ENCODE results near the gene MRPL16. TPM values are rescaled to one million over a fixed set of nuclear protein-coding genes. Genes with fewer than 3 reads are reported as not detected.

MRPL16 gene
- total and polyA plus RNA-seq, 2 of the 13 experiments (the other 11 are each of a cell fraction or from before 2014, with no cell fraction given): 45.3 to 62.6 TPM

GRCh38 chr11:59800390-59801025 lies 10.1 kb downstream of the MRPL16 start (continued):
- TF ChIP-seq, protein P1, sequence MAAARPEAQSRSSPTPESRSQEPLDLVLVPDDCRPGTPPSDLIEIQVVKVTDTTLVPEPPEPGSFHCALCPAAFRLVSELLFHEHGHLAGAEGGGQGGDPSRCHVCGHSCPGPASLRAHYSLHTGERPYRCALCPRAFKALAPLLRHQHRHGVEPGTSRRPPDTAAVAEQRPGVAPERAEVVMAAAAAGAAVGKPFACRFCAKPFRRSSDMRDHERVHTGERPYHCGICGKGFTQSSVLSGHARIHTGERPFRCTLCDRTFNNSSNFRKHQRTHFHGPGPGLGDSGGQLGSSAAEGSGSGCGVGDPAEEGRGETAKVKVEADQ (CRISPR knock-in tag; IDR thresholded peaks at IDR 0.05; ENCODE audit: borderline replicate concordance): no peak
- TF ChIP-seq, protein P2, sequence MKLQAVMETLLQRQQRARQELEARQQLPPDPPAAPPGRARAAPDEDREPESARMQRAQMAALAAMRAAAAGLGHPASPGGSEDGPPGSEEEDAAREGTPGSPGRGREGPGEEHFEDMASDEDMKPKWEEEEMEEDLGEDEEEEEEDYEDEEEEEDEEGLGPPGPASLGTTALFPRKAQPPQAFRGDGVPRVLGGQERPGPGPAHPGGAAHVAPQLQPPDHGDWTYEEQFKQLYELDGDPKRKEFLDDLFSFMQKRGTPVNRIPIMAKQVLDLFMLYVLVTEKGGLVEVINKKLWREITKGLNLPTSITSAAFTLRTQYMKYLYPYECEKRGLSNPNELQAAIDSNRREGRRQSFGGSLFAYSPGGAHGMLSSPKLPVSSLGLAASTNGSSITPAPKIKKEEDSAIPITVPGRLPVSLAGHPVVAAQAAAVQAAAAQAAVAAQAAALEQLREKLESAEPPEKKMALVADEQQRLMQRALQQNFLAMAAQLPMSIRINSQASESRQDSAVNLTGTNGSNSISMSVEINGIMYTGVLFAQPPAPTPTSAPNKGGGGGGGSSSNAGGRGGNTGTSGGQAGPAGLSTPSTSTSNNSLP (IDR thresholded peaks at IDR 0.05; ENCODE audit: low read depth, low read length): no peak
- TF ChIP-seq NR2F2 (IDR thresholded peaks at IDR 0.05; ENCODE audit: borderline replicate concordance, low read depth): no peak
- no peak for TF ChIP-seq SMYD3 (CRISPR knock-in tag; IDR thresholded peaks at IDR 0.05)
- no peak for TF ChIP-seq SNAPC2 (CRISPR knock-in tag; IDR thresholded peaks at IDR 0.05)
- TF ChIP-seq, protein P3, sequence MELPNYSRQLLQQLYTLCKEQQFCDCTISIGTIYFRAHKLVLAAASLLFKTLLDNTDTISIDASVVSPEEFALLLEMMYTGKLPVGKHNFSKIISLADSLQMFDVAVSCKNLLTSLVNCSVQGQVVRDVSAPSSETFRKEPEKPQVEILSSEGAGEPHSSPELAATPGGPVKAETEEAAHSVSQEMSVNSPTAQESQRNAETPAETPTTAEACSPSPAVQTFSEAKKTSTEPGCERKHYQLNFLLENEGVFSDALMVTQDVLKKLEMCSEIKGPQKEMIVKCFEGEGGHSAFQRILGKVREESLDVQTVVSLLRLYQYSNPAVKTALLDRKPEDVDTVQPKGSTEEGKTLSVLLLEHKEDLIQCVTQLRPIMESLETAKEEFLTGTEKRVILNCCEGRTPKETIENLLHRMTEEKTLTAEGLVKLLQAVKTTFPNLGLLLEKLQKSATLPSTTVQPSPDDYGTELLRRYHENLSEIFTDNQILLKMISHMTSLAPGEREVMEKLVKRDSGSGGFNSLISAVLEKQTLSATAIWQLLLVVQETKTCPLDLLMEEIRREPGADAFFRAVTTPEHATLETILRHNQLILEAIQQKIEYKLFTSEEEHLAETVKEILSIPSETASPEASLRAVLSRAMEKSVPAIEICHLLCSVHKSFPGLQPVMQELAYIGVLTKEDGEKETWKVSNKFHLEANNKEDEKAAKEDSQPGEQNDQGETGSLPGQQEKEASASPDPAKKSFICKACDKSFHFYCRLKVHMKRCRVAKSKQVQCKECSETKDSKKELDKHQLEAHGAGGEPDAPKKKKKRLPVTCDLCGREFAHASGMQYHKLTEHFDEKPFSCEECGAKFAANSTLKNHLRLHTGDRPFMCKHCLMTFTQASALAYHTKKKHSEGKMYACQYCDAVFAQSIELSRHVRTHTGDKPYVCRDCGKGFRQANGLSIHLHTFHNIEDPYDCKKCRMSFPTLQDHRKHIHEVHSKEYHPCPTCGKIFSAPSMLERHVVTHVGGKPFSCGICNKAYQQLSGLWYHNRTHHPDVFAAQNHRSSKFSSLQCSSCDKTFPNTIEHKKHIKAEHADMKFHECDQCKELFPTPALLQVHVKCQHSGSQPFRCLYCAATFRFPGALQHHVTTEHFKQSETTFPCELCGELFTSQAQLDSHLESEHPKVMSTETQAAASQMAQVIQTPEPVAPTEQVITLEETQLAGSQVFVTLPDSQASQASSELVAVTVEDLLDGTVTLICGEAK (IDR thresholded peaks at IDR 0.05): no peak
- TF ChIP-seq, protein P3 (CRISPR knock-in tag; IDR thresholded peaks at IDR 0.05): no peak
- TF ChIP-seq KLF16 (CRISPR knock-in tag; IDR thresholded peaks at IDR 0.05): no peak
- no peak for TF ChIP-seq KDM4B (CRISPR knock-in tag; IDR thresholded peaks at IDR 0.05)
- TF ChIP-seq ZNF569 (CRISPR knock-in tag; IDR thresholded peaks at IDR 0.05; ENCODE audit: borderline replicate concordance): no peak
